Measurements from ENCODE around the gene ARSB.
A peak's percentile ranks its signal among the peaks of the same experiment; 100 is the strongest.

- peak; percentile 84 for TF ChIP-seq CTCF (IDR thresholded peaks at IDR 0.05)
- no peak for TF ChIP-seq REST (IDR thresholded peaks at IDR 0.05)
- TF ChIP-seq MAFK (IDR thresholded peaks at IDR 0.05; ENCODE audit: partially characterized antibody), result no peak
- no peak for TF ChIP-seq CHD2 (IDR thresholded peaks at IDR 0.05; ENCODE audit: low read length, partially characterized antibody)
- TF ChIP-seq KDM1A (IDR thresholded peaks at IDR 0.05; ENCODE audit: low read depth), result no peak
- TF ChIP-seq MYC (IDR thresholded peaks at IDR 0.05; ENCODE audit: borderline replicate concordance, low read length), result no peak
- TF ChIP-seq BCL3 (IDR thresholded peaks at IDR 0.05), result no peak
- no peak for TF ChIP-seq JUN (IDR thresholded peaks at IDR 0.05)
- no peak for TF ChIP-seq GATA3 (IDR thresholded peaks at IDR 0.05; ENCODE audit: borderline replicate concordance)
- no peak for TF ChIP-seq CEBPB (IDR thresholded peaks at IDR 0.05)
- no peak for TF ChIP-seq HDAC2 (IDR thresholded peaks at IDR 0.05)
Observed at GRCh38 chr5:78964889-78965288, 20.2 kb downstream of the ARSB start.

Data from A549 (cell line).